ENCODE results near the gene GNPTG. TPM values are rescaled to one million over a fixed set of nuclear protein-coding genes. Genes with fewer than 3 reads are reported as not detected.

GNPTG gene
- total RNA-seq, 1 donor from 2014 or later, result 60.7 TPM

- peaks cover 36% of the 10 kb centered on the region for H3K4me1 Mint-ChIP-seq (ENCODE audit: low read depth)
- no peak for DNase-seq (ENCODE audit: low spot score)
- no peaks in the 10 kb centered on the region for H3K9me3 Mint-ChIP-seq (ENCODE audit: low read depth)
- no peak overlapping the region for H3K27ac Mint-ChIP-seq (ENCODE audit: unreplicated experiment)
- peaks cover 2% of the 10 kb centered on the region for H3K36me3 Mint-ChIP-seq (ENCODE audit: low read depth)
- H3K4me3 Mint-ChIP-seq (ENCODE audit: unreplicated experiment), result peak overlapping the region; percentile 73
- no peaks in the 10 kb centered on the region for H3K27me3 Mint-ChIP-seq (ENCODE audit: low read depth)
- TF ChIP-seq CTCF (IDR thresholded peaks at IDR 0.05), result no peak
These were observed 1.8 kb upstream of the GNPTG start for GRCh38 chr16:1349951-1350350.

- Mint-ChIP-seq H3K36me3 (ENCODE audit: low read depth) (peaks cover 2% of the 10 kb centered on the region), H3K27ac (ENCODE audit: unreplicated experiment) (no peak overlapping the region), H3K27me3 (ENCODE audit: low read depth) (no peaks in the 10 kb centered on the region), H3K4me3 (ENCODE audit: unreplicated experiment) (peak overlapping the region; percentile 73), H3K4me1 (ENCODE audit: low read depth) (peaks cover 40% of the 10 kb centered on the region), H3K9me3 (ENCODE audit: low read depth) (no peaks in the 10 kb centered on the region)
- DNase-seq (ENCODE audit: low spot score), result no peak
- no peak for TF ChIP-seq CTCF (IDR thresholded peaks at IDR 0.05)
These were observed 1.0 kb upstream of the GNPTG start for GRCh38 chr16:1350691-1351090.

- no peaks in the 10 kb centered on the region for H3K9me3 Mint-ChIP-seq (ENCODE audit: low read depth)
- no peak for TF ChIP-seq CTCF (IDR thresholded peaks at IDR 0.05)
- peaks cover 2% of the 10 kb centered on the region for H3K36me3 Mint-ChIP-seq (ENCODE audit: low read depth)
- DNase-seq (ENCODE audit: low spot score), result no peak
- no peaks in the 10 kb centered on the region for H3K27me3 Mint-ChIP-seq (ENCODE audit: low read depth)
- peak overlapping the region; percentile 73 for H3K4me3 Mint-ChIP-seq (ENCODE audit: unreplicated experiment)
- H3K27ac Mint-ChIP-seq (ENCODE audit: unreplicated experiment), result no peak overlapping the region
- H3K4me1 Mint-ChIP-seq (ENCODE audit: low read depth), result peaks cover 40% of the 10 kb centered on the region
These were observed 533 bp upstream of the GNPTG start for GRCh38 chr16:1351215-1351581.

GRCh38 chr16:1354815-1355540, 3.2 kb downstream of the GNPTG start:
- no peaks in the 10 kb centered on the region for H3K9me3 Mint-ChIP-seq (ENCODE audit: low read depth)
- no peaks in the 10 kb centered on the region for H3K27me3 Mint-ChIP-seq (ENCODE audit: low read depth)
- DNase-seq (ENCODE audit: low spot score), result no peak
- TF ChIP-seq CTCF (IDR thresholded peaks at IDR 0.05), result no peak
- H3K4me1 Mint-ChIP-seq (ENCODE audit: low read depth), result peaks cover 46% of the 10 kb centered on the region
- H3K36me3 Mint-ChIP-seq (ENCODE audit: low read depth), result peaks cover 2% of the 10 kb centered on the region
- H3K27ac Mint-ChIP-seq (ENCODE audit: unreplicated experiment), result no peak overlapping the region
- no peak overlapping the region for H3K4me3 Mint-ChIP-seq (ENCODE audit: unreplicated experiment)

- no peak overlapping the region for H3K27ac Mint-ChIP-seq (ENCODE audit: unreplicated experiment)
- no peaks in the 10 kb centered on the region for H3K36me3 Mint-ChIP-seq (ENCODE audit: low read depth)
- no peak for TF ChIP-seq CTCF (IDR thresholded peaks at IDR 0.05)
- no peak overlapping the region for H3K4me3 Mint-ChIP-seq (ENCODE audit: unreplicated experiment)
- H3K4me1 Mint-ChIP-seq (ENCODE audit: low read depth), result peaks cover 40% of the 10 kb centered on the region
- no peaks in the 10 kb centered on the region for H3K9me3 Mint-ChIP-seq (ENCODE audit: low read depth)
- no peak for DNase-seq (ENCODE audit: low spot score)
- H3K27me3 Mint-ChIP-seq (ENCODE audit: low read depth), result no peaks in the 10 kb centered on the region
These were observed 3.9 kb downstream of the GNPTG start for GRCh38 chr16:1355591-1355990.
